GM19099 (cell line): Measurements from ENCODE around the gene FADS3.

Experiments used
- POLR2A ChIP-seq: IDR thresholded peaks from 3 replicates; pipeline ENCODE4 v1.6.1; 2011; ENCODE audit warnings: low read depth; ENCODE audit not compliant: insufficient read length; ENCODE audit errors: extremely low read depth

The FADS3 gene

DNA sequence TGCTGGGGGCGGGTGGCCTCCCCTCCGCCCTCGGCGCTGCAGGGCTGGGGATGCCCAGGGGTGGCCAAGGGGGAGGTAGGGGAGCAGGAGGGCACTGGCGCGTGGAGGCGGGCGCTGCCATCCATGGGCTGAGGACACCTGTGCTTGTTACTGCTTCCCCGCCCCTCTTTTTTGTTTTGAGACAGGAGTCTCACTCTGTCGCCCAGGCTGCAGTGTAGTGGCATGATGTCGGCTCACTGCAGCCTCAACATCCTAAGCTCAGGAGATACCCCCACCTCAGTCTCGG lies 683 bp upstream of the FADS3 start:
- no peak for TF ChIP-seq POLR2A

DNA sequence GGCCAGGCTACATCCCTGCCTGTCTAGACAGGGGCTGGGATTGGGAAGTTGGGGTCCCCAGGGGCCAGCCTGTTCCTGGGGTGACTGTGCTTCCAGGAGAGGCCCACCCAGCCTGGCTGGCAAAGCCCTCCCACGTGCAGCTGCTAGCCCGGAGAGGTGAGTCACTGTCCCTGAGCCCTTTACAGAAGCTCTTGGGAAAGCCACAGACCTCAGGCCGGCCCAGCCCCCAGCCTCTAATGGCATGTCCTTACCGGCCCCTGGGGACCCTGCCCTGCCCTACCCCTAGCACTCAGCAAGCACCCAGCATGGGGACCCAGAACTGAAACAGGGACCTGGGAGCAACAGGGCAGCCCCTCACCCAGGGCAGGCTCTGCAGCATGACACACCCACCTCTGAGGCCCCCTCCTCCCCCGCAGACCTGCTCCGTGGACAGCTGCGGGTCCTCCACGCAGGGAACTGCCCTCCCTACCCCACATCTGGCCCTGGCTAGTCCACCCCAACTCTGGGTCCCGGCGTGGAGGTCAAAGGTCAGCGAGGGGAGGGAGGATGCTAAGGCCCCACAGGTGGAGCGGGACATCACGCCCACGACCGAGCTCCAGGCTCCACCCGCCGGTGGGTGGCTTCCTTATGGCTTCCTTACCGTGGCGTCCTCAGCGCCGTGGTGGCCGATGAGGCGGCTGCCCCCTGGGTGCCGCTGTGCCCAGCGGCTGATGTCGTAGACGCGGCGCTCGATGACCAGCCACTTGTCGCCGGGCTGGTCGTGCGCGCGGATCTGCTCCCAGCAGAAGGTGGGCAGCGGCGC lies 615 bp downstream of the FADS3 start:
- no peak for TF ChIP-seq POLR2A

DNA sequence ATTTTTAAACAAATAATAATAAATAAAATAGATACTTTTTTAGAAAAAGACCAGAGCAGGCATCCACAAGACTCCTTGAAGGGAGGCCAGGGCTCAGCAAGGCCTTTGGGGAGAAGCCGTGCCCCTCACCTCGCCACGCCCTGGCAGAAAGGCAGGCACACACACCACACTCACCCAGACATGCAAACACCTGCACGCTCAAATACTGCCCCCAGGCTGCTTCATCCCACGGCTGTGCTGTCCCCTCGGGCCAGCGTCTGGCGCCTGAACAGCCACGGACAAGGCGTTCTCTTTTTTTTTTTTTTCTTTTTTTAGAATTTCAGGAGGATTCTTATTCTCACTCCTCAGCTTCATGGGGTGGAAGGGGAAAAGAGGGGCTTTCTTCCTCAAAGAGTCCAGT lies 1.5 kb downstream of the FADS3 start:
- TF ChIP-seq POLR2A, result no peak

DNA sequence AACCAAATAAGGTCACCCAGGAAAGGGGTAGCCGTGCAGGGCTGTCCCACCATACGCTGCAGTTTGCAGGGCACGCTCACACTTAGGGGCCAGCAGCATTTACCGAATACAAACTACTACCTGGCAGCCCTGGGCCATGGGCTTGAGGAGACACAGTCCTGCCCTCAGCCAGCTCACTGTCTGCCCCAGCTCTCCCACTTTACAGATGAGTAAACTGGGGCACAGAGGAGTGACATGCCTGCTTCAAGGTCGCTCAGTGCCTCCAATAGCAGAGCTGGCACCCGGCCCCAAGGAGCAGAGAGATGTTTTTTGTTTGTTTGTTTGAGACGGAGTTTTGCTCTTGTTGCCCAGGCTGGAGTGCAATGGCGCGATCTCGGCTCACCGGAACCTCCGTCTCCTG lies 2.8 kb downstream of the FADS3 start:
- TF ChIP-seq POLR2A, result no peak

DNA sequence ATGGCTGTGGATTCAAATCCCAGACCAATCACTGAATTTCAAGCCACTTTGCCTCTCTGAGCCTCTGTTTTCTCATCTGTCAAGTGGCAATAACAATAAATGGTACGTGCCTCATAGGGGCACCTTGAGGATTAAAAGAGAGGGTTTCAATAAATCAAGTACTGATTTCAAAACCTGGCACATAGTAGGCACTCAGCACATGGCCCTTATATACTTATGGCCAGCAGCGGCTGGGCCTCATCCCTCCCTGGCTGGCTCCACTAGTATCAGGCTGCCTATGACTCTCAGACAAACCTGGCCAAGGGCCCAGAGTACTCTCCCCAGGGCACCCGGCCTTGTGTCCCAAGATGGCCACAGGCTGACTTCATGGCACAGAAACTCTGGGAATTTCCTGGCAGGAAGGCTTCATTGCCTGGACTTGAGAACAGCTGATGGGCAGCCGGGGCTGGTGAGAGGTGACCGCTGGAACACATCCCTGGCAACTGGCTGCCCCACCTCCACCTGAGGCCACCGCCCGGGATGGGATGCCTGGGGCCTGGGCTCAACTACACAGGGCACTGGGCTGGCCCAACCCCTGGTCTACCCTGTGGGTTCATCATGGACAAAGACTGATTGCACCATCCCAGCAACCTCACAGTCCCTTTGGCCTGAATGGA lies 3.4 kb downstream of the FADS3 start:
- TF ChIP-seq POLR2A, result no peak

DNA sequence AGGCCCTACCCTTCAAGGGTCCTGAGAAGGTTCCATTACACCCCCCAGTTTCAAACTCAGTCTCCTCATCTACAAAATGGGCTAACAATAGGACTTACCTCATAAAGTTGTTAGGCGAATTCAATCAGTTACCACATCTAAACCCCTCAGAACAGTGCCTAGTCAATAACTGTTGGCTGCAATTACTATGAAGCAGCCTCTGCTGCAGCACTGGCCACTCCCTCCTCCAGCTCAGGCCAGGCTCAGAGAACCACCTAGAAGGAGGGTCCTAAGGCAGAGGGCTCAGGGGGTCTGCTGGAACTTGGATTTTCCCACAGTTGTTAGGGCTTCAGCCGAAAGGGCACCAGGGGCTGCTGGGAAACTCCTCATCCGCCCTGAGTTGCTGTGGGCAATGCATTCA lies 4.7 kb downstream of the FADS3 start:
- no peak for TF ChIP-seq POLR2A

DNA sequence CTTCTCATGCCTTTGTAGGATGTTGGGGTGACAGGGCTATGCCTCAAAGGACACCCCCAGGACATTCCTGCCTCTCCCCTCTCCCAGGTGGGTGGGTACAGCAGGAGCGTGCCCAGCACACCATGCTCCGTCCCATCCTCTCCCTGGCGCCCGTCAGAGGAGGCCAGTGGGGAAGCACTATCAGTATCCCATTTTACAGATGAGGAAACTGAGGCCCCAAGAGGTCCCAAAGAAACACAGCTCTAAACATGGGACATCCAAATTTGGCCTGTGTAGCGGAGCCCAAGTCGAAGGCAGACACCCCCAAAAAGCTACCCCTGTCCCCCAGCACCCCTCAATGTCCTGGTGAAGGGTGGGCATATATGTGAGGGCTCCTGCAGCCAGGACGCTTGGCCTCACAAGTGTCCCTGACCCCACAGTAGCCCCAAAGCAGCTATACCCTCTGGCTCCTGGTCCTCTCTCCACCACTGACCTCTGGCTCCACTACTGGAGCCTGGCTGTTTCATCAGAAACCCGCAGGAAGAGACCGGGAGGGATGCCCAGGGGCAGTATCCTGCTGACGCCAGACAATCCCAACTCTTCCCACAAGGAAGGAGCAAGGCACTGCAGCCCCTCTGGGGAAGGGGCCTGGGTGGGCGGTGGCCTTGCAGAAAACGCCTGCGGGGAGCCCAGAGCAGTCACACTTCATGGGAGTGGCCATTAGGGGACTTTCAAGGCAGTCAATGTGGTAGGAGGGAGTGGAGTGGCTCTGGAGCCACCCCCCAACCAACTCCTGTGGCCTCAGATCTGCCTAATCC lies 5.4 kb downstream of the FADS3 start:
- no peak for TF ChIP-seq POLR2A

DNA sequence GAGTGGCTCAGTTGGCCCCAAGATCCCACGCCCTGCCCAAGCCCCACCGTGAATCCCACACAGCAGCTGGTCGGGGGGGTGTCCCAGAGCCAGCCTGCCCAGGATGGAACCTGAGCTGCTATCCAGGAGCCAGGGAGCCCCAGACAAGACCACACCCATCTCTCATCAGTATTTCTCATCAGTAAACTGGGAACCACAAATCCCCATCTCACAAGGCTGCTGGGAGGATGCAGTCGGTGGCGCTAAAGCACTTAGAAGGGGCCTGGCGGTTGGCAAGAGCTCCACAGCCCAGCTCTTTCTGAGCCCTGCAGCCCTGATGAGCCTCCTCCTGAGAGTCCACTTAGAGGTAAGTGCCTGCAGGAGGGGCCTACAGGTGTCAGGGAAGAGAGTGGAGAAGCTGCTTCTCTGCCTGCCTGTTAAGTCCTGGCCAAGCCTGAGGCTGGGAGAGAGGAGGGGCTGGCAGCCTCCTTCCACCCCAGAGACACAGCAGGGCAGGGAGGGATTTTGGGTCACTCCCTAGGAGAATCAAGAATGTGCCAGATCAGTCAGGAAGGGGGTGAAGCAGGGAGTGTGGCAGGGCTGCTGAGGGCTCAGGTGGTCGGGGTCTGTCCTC lies 6.1 kb downstream of the FADS3 start:
- no peak for TF ChIP-seq POLR2A

DNA sequence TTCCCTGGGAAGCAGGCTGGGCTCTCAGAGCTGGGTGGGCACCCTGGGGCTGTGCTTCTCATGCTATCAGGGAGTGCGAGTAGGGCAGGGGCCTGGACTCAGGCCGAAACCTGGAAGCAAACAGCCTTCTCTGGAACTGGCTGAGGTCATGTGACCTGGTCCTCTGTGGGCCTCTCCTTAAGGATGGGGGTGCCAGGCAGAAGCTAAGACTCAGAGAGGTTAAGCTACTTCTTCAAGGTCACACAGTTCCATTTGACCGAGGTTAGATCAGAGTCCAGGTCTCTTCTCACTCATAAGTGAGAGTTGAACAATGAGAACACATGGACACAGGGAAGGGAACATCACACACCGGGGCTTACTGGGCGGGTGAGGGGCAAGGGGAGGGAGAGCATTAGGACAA lies 7.4 kb downstream of the FADS3 start:
- no peak for TF ChIP-seq POLR2A

DNA sequence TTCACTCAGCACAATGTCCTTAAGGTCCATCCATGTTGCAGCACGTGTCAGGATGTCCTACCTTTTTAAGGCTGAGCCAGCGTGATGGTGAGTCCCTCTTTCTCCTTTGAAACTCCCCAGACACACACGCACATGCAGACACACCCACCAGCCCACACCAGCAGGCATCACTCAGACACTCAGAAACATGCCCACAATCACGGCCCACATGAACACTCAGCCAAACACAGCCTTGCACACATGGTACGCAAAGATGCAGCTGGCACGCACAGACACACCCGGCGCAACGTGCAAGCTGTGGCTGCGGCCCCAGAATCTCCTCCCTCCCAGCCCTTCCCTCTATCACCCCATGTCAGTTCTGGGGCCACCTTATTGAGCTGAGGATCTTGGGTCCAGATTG lies 8.0 kb downstream of the FADS3 start:
- TF ChIP-seq POLR2A, result no peak

DNA sequence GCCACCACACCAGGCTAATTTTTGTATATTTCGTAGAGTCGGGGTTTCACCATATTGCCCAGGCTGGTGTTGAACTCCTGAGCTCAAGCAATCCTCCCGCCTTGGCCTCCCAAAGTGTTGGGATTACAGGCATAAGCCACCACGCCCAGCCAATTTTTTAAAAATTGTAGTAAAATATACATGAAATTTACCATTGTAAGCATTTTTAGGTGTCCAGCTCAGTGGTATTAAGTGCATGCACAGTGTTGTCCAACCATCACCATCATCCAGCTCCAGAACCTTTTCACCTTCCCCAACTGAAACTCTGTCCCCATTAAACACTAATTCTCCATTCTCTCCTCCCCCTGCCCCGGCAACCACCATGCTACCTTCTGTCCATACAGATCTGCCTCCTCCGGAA lies 8.5 kb downstream of the FADS3 start:
- no peak for TF ChIP-seq POLR2A

DNA sequence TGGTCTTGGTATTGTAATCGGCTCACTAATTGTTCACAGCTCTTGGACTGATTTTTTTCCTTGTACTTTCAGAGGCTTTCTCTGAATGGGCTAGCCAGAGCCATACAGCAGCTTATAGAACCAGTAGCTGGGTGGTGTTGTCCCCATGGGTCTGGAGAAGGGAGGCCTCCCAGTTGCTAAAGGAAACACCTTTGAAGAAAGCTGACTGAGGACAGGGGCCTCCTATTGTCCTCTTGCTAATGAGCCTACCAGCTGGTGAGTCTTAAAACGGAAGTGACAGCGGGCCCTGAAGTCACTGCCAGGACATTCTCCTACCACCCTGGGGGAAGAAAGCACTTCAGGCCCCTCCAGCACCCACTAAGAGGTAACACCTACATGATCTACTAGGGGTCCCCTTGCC lies 9.9 kb downstream of the FADS3 start:
- TF ChIP-seq POLR2A, result no peak

DNA sequence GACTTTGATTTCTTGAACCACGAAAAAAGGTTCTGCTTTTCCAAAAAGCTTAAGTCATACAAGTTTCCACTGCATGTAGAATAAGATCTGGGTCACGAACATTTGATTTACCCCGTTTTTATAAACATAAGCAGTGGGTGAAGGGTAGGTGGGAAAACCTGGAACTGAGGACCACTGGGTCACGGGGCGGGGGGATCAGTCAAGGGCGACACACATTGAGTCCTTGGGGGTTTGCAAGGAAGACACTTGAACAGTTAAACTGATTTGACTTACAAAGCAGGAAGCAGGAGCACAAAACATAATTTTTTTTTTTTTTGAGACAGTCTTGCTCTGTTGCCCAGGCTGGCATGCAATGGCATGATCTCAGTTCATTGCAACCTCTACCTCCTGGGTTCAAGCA lies 10.9 kb downstream of the FADS3 start:
- TF ChIP-seq POLR2A, result no peak

DNA sequence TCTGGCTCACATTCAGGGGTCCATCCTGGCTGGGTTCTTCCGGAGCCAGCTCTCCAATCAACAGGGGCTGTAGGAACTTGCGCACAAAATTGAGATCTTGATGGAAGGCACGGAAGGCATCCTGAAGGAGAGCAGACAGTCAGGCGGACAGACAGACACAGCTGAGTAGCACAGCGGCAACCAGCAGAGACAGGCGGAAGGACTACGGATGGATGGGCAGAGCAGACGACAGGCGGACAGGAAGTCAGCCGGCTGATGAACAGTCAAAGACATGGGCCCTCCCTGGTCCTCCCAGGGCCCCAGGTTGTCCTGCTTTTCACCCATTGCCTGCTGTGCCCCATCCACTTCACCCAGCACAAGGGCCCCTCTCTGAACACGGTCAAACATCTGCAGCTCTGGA lies 11.3 kb downstream of the FADS3 start:
- peak; percentile 45 for TF ChIP-seq POLR2A

DNA sequence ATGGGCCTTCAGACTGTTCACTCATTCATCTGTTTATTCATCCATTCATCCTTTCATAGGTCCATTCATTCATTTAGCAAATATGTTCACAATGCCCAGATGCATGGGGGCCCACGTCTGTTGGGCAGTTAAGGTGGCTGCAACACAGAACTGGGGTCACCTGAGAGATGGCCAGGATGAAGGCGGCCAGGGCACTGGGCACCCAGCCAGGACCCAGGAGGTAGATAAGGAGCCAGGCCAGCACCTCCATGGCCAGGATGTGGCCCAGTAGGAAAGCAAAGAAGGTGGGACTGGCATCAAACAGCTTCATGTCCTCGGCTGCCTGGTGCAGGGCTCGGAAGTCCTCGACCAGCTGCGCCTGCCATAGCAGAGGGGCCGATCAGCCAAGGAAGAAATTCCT lies 12.2 kb downstream of the FADS3 start:
- no peak for TF ChIP-seq POLR2A

DNA sequence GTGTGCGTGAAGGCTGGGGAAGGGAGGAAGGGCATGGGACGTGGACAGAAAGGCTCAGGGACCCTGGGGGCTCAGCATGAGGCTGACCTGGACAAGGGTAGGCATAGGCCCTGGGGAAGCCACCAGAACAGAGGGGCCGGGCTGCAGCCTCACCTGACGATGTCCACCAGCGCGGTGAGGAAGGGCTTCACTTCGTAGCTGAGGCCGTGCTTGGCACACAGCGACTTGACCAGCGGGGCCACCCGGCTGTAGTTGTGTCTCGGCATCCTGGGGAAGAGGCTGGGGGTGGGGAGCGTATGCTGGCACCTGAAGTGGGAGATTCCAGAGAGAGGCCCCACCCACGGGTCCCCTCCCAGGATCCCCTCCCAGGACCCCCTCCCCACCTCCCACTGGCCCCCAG lies 15.6 kb downstream of the FADS3 start:
- TF ChIP-seq POLR2A, result no peak
